GM21526 (cell line): Measurements from ENCODE around the gene SLCO3A1.

Experiments
- ATAC-seq: cut with Tn5 transposase; IDR thresholded peaks from one replicate; pipeline ENCODE4 v1.9.1; 2021; ENCODE audit warnings: moderate library complexity; ENCODE audit not compliant: unreplicated experiment, low FRiP score

The SLCO3A1 gene

DNA sequence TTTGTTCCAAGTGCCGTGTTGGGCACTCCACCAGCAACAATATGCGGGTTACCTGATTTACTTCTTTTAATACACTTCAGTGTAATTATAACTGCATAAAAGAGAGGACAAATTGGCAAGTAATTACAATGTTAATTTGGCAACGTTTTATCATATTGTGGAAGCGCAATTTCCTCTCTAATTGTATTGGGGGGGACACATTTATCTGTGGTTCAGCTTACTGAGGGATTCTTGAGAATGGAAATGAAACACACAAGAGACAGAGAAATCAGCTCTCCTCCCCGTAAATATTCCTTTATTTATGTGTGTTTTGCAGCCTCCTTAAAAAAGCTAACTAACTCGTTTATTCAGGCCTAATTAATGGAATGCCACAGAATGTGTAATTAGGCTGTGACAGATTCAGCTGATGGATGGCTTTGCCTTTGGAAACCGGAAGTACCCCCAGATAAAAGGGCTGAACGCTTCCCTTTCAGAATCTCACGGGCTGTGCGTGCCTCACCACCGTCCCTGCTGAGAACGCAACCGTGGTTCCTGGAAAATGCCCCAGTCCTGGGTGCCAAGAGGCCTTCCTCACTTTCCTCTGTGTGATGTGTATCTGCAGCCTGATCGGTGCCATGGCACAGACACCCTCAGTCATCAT is 293.1 kb downstream of the SLCO3A1 start:
- no peak for ATAC-seq

DNA sequence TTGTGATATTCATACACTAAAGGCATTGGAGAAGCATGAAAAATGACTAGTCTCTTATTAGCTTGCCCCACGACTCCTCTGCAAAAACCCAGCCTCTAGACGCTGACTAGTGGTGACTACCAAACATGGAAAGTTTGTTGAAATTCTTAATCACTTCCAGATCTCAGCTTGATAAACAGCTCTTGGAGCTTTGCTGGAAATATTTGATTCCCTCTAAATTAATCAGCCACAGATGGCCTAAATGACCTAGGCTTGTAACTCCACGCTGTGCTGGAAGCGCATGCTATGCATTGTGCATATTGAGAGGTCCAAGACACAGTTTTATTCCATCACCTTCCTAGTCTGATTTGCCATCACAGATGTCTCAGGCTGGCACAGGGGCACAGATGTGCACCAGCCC is 295.5 kb downstream of the SLCO3A1 start:
- ATAC-seq, result no peak

DNA sequence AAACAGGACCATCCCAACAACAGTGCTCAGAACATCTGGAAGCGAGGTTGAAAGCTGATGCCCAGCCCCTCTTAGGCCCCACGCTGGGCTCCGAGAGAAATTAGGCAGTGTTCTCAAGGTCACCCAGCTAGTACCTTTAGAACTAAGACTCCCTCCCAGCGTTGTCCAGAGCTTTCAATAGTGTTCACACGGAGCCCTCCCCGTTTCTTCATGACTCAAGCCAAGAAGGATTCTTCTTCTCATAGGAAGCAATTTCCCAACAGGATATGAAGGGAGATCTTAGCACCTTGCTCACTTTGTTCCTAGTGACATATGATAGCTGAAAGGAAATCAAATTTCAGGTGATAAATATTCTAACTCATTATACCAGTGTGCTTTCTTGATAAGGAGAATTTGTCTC is 296.0 kb downstream of the SLCO3A1 start:
- ATAC-seq, result no peak

DNA sequence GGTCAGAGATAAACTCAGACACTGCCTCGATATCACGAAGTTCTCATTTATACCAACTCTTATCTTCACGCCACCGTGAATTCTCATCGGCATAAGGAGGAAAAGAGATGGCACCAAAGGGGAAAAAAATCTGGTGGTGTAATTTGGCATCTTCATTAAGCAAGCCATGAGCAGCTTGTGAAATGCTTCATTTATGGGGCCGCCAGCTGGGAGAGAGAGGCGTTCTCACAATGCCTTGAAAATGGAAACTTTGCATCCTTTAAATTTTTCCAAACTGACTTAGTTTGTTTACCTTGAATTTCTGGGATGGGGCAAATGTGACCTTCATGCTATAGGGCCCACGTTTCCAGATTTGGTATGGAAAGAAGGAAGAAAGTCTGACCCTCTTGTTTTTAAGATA is 297.7 kb downstream of the SLCO3A1 start:
- no peak for ATAC-seq

DNA sequence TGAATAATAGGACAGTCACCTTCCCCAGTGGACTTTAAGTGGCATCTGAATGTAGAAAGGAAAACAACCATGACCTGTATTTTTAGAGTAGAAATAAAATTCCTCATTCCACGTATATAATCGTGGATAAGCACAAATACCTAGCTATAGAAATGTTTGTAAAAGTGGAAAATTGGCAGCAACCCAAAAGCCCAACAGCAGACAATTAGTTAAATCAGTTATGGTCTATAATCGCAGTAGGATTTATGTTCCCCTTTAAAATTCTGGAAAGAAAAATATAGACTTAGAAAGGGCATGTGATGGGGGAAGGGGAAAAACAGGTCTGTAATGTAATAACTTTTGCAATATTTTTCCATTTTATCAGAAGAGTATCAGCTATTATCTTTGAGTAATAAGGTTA is 298.2 kb downstream of the SLCO3A1 start:
- ATAC-seq, result no peak

DNA sequence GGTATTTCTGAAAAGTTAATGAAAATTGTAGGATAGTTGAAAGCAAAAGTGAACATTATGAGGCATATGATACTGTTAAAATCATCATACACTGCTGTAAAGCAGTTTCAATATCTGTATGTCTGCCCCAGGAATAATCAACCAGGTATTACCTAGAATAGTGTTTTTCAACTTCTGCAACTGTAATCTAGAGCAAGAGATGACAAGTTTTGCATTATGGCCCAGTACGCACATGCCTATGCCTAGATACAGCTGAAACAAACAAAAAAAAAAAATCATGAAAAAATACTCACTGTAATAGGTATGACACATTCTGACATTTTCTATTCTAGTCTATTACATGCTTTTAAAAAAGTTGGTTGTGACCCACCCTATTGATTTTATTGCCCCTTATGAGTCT is 299.5 kb downstream of the SLCO3A1 start:
- no peak for ATAC-seq

DNA sequence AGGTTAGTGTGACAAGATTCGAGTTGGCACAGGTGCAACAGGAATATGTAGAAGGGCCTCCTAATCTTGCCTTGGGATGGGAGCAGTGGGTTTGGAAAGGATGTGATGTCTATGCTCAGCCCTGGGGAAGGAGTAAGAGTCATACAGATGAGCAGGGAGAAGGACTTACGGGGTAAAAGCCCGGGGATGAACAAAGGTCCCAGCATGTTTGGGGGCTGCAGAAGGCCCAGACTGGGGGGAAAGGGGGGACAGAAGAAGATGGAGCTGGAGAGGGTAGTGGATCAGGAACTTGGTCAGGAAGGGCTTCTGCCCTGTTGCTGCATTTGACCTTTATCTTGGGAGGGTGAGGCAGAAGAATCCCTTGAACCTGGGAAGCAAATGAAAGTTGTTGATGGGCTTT is 300.1 kb downstream of the SLCO3A1 start:
- ATAC-seq, result no peak

DNA sequence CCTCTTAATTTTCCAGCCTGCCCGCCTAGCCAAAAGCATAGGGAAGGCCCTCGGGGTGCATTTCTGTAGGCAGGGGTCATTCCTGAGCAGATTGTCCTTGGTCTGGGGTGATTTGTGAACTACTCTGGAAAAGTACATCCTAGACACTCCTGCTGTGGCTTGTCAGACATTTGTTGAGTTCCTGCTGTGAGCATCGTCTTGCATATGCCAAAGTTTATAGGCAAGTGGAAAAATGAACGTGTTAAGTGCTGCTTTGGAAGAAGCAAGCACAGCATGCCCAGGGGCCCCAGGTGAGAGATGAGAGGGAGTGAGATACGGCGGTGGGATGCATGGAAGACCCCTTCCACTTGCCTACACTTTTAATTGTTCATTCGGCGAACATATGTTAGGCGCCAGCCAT is 302.4 kb downstream of the SLCO3A1 start:
- ATAC-seq, result no peak

DNA sequence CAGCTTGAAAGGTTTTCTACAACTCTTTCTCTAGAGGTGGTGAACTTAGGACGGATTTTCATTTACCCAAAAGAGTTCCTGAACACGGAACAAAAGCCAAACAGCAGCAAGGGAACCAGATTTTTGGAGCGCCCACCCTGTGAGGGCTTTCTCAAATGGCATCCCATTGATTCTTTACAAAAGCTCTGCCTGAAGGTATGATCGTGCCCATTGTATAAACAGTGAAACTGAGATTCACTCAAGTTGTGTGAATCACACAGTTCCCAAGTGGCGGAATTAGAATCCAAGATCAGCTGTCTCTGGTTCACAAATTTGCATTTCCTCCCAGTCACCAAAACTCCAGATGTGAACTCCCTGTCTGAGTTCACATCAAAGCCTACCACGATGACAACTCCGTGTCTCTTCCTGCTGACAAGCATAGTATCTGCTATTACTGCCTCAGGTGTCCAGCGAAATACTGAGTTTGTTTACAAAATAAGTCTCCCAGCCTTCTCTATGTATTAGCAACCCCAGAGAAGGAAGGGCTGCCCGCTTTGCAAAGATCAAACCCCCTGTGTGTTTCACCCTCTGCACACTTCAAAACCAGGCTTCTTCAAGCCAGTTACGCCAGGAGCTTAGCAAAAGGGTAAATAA is 304.3 kb downstream of the SLCO3A1 start:
- ATAC-seq, result no peak

DNA sequence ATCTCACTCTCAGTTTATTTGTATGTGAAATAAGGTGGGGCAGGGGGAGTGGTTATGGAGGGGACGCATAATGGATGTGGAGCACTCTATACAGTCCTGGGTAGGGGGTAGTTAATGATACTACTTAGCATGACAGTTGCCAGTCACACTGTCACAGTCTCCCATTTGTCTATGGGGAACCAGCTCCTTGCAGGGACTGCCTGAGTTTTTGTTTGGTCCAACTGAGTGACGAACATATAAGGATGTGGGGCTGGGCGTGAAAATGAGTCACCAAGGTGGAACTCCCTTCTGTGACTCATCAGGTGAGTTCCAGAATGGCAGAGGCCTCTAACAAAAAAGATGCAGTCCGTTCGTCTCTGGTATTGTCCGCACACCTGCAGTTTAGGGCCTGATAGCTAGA is 304.9 kb downstream of the SLCO3A1 start:
- no peak for ATAC-seq

DNA sequence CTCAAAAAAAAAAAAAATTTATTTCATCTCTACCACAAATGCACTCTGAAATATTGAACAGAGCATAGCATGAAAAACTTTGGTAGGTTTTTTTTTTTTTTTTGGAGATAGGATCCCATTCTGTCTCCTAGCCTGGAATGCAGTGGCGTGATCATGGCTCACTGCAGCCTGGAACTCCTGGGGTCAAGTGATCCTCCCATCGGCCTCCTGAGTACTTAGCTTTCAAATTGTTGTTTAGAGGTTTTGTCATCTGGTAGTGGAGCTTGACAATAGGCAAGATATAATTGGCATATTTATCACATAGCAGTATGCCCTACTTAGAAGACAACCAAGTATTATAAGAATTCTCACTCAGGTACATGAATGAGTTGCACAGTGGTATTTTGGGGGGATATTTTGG is 306.0 kb downstream of the SLCO3A1 start:
- ATAC-seq, result no peak

DNA sequence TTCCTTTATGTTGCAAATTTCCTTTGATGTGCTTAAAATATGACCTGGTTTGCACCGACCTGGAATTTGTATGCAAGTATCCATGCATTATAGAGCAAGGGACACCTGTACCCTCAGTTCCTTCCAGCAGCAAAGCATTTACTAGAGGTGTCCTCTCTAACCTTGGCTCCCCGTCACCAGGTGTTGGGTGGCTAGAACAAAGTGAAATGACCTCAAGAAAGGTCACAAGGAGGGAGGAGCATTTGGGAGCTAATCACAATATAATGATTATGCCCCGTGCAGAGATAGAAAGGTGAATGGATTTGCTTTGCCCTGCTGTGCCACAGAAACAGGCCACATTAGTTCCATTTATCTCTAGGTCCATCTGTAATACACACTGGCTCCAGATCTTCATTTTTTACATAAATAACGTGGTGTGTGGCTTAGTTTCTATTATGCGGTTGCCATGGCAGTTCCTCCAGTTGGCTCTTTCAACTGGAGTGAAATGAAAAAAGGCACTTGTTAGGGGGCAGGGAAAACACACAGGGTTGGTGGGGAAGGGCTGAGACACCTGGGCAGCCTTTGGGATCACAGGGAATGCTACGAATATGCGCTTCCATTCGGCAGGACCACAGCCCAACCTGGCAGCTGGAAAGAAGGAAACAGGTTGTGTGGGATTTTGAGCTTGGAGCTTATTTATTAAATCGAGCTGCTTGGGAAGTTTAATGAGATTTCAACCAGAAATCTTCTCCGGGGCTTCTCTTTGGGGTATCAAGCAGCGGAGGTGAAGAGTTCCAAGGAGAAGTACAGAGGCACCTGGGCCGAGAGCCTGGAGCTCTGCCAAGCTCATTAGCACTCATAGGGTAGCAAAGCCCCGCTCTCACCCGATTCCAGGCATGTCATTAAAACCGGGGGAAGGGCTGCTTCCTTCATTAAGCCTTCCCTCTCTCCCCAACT is 306.7 kb downstream of the SLCO3A1 start:
- no peak for ATAC-seq

DNA sequence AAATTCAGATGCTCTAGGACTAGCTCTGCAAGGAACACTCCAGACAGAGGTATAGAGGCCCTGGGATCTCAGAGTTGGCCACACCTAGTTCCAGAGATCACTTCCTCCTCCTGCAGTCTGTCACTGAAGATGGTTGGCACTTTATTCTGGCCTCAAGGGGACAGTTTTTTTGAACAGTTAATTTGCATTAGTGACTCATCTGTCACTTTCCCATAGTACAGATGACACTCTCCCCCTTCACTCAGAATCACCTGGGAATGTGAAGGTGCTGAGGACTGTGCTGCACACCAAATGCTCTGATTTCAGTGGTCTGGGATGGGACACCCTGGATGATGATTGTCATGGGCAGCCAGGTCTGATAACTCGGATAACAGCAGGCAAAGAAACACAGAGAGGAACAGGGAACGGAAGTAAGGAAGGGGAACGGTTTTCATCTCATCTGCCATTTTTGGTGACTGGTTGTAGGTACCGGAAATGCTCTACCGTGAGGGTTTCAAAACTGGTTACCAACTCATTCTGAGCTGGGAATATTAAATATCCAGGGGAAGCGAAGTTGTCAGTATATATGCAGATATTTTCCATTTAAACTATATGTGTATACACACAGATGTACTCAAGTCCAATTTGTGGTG is 307.6 kb downstream of the SLCO3A1 start:
- ATAC-seq, result peak; percentile 96

DNA sequence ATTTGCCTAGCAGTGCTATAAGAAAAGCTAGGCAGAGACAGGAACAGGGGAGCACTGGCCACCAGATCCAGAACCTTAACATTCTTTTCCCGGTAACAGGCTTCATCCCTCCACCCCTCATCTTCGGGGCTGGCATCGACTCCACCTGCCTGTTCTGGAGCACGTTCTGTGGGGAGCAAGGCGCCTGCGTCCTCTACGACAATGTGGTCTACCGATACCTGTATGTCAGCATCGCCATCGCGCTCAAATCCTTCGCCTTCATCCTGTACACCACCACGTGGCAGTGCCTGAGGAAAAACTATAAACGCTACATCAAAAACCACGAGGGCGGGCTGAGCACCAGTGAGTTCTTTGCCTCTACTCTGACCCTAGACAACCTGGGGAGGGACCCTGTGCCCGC is 309.1 kb downstream of the SLCO3A1 start:
- ATAC-seq, result no peak

DNA sequence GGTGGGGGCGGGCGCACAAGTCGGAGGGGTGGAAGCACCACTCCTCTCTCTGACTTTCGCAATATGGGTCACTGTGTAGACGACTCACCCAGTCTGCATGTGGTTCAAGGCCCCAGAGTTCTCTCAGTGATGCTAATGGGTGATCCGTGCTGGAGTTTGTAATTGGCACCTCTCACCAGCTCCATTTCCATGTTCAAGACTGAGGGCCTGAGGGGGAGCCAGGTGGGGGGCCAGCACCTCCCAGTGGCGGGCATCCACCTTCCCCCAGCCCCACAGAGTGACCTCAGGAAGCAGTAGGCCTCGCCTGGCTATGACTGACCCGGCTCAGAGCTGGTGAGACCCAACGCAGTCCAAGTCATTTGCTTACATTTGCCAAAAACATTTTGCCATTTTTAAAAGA is 310.1 kb downstream of the SLCO3A1 start:
- ATAC-seq, result no peak

DNA sequence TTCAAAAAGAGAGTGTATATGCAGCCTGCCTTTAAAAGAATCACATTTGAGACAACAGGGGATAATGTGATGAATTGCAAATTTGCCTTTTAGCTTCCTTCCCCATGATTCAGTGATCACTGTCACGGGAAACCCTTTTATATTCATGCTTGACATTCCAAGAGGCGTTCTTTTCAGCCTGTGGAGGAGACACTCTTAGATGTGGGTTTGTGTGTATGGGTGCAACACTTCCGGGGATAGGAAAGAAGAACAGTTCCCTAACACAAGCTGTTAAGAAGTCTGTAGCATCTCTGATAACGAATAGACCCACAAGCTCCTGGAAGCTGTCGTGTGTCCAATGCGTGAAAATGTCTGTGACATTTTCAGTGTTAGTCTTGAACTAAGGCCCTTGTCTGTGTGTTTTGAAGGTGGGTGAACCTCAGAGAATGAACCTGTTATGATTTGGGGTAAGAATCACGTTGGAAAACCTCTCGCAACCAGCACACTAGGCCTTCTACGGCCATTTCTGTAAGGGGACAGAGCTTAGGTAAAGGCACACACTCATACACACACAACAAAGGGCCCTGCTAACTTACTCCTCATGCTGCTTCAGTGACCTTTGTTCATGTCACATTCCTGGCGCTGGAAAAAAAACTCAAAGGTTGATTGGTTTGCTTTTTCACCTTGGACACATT is 311.0 kb downstream of the SLCO3A1 start:
- ATAC-seq, result no peak

DNA sequence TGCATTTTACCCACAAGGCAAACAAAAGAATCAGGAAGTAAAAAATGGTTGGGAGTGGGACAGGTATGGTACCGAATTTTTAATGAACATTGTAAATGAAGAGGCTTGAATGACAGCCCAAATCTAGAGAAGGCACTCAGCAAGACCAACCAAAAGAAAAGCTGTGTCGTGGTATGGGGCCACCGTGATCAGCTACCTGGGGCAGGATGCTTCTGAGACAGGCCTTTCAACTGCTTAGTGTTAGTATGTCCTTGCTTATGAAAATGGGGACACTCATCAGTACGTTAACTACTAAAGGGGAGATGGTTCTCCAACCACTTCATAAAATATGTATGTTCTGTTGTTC is 311.5 kb downstream of the SLCO3A1 start:
- no peak for ATAC-seq

DNA sequence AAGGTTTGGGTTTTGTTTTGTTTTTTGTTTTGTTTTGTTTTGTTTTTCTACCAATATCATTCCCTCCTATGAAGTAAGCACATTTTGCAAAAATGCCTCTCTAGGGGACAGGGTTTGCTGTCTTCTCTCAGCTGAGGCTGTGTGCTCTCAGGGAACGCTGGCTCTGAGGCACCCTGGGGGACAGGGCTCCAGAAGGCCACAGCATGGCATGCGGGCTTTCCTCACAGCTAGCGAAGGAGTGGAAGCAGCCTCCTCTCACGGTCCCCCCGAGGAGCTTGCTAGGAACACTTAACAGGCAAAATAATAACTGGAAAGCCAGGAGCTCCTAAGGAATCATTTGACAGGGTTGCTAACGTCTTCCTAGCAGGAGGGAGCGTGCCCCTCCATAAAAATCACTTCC is 312.5 kb downstream of the SLCO3A1 start:
- ATAC-seq, result no peak

DNA sequence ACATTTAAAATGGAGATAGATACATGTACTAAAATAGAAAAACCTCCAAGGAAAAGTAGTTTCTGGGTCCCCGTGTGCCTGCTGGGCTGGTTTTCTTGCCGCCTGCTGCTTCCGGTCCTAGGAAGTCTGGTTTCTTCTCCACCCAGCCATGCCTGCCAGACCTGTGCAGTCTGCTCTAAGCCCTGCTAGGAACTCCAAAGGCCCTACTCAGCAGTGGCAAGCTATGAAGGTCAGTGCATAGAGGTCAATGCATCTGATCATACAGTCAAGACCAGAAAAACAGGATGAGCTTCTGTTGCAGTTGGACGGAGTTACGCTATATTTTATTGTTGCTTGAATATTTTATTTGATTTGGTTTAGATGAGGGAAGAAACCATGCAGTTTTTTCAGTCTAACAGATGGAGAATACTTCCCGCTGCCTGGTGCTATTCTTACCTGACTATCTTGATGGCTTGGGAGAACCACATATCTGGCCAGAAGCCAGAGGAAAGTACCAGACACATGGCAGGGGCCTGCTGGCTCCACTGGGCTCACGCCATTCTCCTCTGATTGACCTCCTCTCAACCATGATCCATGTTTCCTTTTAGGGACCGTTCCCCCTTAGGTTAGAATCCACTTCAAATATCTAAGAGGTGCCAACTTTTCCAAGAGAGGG is 313.4 kb downstream of the SLCO3A1 start:
- ATAC-seq, result no peak

DNA sequence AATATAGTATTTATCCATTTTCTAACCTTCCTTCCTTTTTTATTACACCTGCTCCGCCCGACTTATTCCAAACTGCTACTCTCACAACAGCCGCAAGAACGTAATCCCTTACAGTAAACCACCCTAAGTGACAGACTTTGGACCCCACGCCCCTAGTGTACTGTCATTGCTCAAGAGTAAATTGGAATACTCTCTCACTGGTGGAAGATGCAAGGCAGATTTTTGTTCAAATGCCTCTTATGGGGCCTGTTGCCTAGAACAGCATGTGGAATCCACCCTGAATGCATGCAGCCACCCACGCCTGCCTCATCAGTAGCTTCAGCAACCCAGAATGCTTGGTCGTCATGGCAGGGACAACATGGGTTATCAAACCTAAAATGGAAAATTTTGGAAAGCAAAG is 313.9 kb downstream of the SLCO3A1 start:
- no peak for ATAC-seq
